ENCODE measurements around the gene RASSF3. TPM values are rescaled to one million over a fixed set of nuclear protein-coding genes. Genes with fewer than 3 reads are reported as not detected.
A peak's percentile ranks its signal among the peaks of the same experiment; 100 is the strongest.

The RASSF3 gene
- total and polyA plus RNA-seq, 10 of the 15 experiments (the other 5 are each of a cell fraction or from before 2014, with no cell fraction given) = 6.9 to 62.4 (median 30.3) TPM

GRCh38 chr12:64610660-64611340 is 505 bp downstream of the RASSF3 start (continued):
- TF ChIP-seq PBX3 (IDR thresholded peaks at IDR 0.05; ENCODE audit: insufficient replicate concordance, low read depth, low read length) (no peak), YY1 (IDR thresholded peaks at IDR 0.05; ENCODE audit: low read depth, low read length) (no peak; the same call in 1 of the 2 replicates), SKIL (IDR thresholded peaks at IDR 0.05; ENCODE audit: low read depth, poor library complexity, severe bottlenecking) (no peak), SMAD1 (IDR thresholded peaks at IDR 0.05; ENCODE audit: low read depth, partially characterized antibody) (no peak), SP1 (IDR thresholded peaks at IDR 0.05; ENCODE audit: low read depth, low read length) (no peak), SMC3 (IDR thresholded peaks at IDR 0.05; ENCODE audit: borderline replicate concordance, low read length) (no peak), HSF1 (IDR thresholded peaks at IDR 0.05; ENCODE audit: low read depth, low read length) (no peak), ESRRA (IDR thresholded peaks at IDR 0.05; ENCODE audit: low read length) (no peak), TCF3 (IDR thresholded peaks at IDR 0.05; ENCODE audit: borderline replicate concordance, insufficient read depth, low read depth, low read length) (0 out of 2 replicates have a peak, but pooled peaks have one; percentile 61), FOXM1 (IDR thresholded peaks at IDR 0.05; ENCODE audit: low read depth, low read length) (no peak), ZBTB33 (IDR thresholded peaks at IDR 0.05) (no peak), PAX5 (IDR thresholded peaks at IDR 0.05; ENCODE audit: borderline replicate concordance, low read depth, low read length) (peak; percentile 46; the same call in 1 of the 2 replicates), RBBP5 (conservative IDR thresholded peaks at IDR 0.05) (no peak), BCL3 (IDR thresholded peaks at IDR 0.05; ENCODE audit: borderline replicate concordance, insufficient read depth, low read depth, low read length, poor library complexity, severe bottlenecking) (peak; percentile 68), ZNF274 (IDR thresholded peaks at IDR 0.05; ENCODE audit: insufficient read depth, insufficient read length) (no peak), CREB1 (IDR thresholded peaks at IDR 0.05; ENCODE audit: low read depth) (peak; percentile 64; the same call in 1 of the 2 replicates), TCF7 (IDR thresholded peaks at IDR 0.05; ENCODE audit: borderline replicate concordance) (no peak), EED (IDR thresholded peaks at IDR 0.05; ENCODE audit: low read depth) (0 out of 2 replicates have a peak, but pooled peaks have one; percentile 11)
